ENCODE data around the gene ANGEL1. TPM values are rescaled to one million over a fixed set of nuclear protein-coding genes. Genes with fewer than 3 reads are reported as not detected.

ANGEL1 gene
- total and polyA plus RNA-seq, 9 of the 15 experiments (the other 6 are each of a cell fraction or from before 2014, with no cell fraction given): 2.1 to 22.2 (median 7.3) TPM

DNA sequence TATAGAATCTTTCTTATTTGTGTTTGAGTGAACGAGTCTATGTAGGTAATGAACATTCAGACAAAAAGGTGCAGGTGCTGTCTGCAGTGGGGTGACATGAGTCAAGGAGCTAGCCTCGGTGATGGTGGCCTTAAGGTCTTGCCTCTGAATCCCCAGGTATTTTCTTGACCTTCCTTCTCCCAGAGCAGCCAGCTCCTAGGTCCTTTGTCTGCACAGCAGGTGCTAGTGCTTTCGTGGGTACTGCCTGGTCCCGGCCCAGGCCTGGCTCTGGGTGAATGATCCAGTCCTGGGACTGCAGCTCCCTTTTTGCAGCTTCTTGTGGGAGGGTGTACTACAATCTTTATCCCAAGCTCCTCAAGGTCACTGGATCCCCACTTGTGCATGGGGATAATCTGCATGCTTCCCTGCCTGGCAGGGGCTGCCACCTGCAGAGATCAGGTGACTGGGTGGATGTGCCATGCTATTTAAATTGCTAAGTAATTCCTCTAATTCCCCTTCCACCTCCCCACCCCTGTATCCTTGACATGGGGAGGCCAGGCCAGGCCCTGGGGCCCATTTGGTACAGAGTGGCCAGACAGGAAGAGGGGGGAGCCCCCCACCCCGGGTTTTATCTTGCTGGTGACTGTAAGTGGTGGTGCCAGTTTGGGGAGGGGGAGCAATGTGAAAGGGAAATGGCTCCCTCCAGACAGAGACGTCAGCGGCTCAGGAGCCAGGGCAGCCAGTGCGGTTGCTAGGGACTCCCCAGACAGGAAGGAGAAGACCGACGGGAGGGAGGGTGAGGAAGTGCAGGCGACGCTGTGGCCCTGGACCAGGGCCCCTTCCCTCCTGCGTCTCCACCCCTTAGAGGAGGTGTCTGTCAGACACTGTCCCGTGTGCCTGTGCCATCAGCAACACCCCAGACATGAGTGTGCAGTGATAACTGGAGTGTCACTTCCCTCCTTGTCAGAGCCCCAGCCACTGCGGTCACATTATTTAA lies 44.7 kb downstream of the ANGEL1 start:
- CTCF ChIA-PET (ENCODE audit: low intra/inter-chr PET ratio): no interaction called here
- in situ Hi-C loops (cut with MboI): no loop called here
- BruUV-seq (replicated peaks): no TSS peak
- ATAC-seq: peak; percentile 75
- H3K9me3 ChIP-seq (replicated peaks; ENCODE audit: control insufficient read depth, insufficient read depth, low read depth, low read length): no peaks in the 10 kb centered on the region
- H3K4me2 ChIP-seq (ENCODE audit: insufficient read depth, low read length): no peak overlapping the region; the same call in 1 of the 2 replicates
- H3K27ac ChIP-seq (ENCODE audit: extremely low read depth, low read depth, low read length): no peak overlapping the region
- DNase-seq (ENCODE audit: extremely low read depth in 1 of 4, low spot score in 3 of 4): peak; percentile 57 to 75 (median 64)
- POLR2A ChIA-PET: interaction anchor here (0.5 kb wide), 1 partner anchor 30 kb away, joined by 3 read pairs; no protein-coding TSS in a partner anchor
- H3K79me2 ChIP-seq (ENCODE audit: control insufficient read depth, insufficient read depth, low read length): no peaks in the 10 kb centered on the region
- peak overlapping the region; percentile 51; the same call in 1 of the 2 replicates for H2AFZ ChIP-seq (ENCODE audit: low read depth, low read length)
- no peak overlapping the region for H3K4me3 ChIP-seq
- H3K9me1 ChIP-seq (ENCODE audit: control insufficient read depth, insufficient read depth, low read length): no peaks in the 10 kb centered on the region
- no peaks in the 10 kb centered on the region for H4K20me1 ChIP-seq (replicated peaks; ENCODE audit: control insufficient read depth, insufficient read depth, low read length)
- WGBS (ENCODE audit: insufficient coverage, low coverage, missing lambda C conversion rate): 28% methylated on average over 8 of the region's 15 CpGs
- H3K4me1 ChIP-seq (replicated peaks in 1 of 2; ENCODE audit: control insufficient read depth in 2 of 2, insufficient read depth in 2 of 2, low read length in 2 of 2): peaks cover 23 to 28% of the 10 kb centered on the region in 2 experiments
- peak; percentile 91 for FAIRE-seq
- peaks cover 0 to 1% of the 10 kb centered on the region in 2 experiments; a peak in 2 of 5 replicates for H3K27me3 ChIP-seq (ENCODE audit: control insufficient read depth in 2 of 2, insufficient read depth in 2 of 2, low read length in 2 of 2)
- H3K36me3 ChIP-seq (ENCODE audit: control insufficient read depth, insufficient read depth, low read length): no peaks in the 10 kb centered on the region
- intact Hi-C loops (cut with micrococcal nuclease): no loop called here
- no peak overlapping the region; a peak in 1 of 4 replicates for H3K9ac ChIP-seq (ENCODE audit: insufficient read depth in 1 of 2, low read depth in 2 of 2, low read length in 2 of 2)
- TF ChIP-seq SRSF3 (IDR thresholded peaks at IDR 0.05; ENCODE audit: insufficient read depth, low read length): no peak
- TF ChIP-seq CBX1 (IDR thresholded peaks at IDR 0.05; ENCODE audit: low read depth): no peak
- TF ChIP-seq ZFPM2 (CRISPR knock-in tag; IDR thresholded peaks at IDR 0.05): no peak
- TF ChIP-seq ZKSCAN3 (CRISPR knock-in tag; IDR thresholded peaks at IDR 0.05): no peak
- TF ChIP-seq, protein P1, sequence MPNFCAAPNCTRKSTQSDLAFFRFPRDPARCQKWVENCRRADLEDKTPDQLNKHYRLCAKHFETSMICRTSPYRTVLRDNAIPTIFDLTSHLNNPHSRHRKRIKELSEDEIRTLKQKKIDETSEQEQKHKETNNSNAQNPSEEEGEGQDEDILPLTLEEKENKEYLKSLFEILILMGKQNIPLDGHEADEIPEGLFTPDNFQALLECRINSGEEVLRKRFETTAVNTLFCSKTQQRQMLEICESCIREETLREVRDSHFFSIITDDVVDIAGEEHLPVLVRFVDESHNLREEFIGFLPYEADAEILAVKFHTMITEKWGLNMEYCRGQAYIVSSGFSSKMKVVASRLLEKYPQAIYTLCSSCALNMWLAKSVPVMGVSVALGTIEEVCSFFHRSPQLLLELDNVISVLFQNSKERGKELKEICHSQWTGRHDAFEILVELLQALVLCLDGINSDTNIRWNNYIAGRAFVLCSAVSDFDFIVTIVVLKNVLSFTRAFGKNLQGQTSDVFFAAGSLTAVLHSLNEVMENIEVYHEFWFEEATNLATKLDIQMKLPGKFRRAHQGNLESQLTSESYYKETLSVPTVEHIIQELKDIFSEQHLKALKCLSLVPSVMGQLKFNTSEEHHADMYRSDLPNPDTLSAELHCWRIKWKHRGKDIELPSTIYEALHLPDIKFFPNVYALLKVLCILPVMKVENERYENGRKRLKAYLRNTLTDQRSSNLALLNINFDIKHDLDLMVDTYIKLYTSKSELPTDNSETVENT (CRISPR knock-in tag; IDR thresholded peaks at IDR 0.05): no peak
- TF ChIP-seq, protein P2, sequence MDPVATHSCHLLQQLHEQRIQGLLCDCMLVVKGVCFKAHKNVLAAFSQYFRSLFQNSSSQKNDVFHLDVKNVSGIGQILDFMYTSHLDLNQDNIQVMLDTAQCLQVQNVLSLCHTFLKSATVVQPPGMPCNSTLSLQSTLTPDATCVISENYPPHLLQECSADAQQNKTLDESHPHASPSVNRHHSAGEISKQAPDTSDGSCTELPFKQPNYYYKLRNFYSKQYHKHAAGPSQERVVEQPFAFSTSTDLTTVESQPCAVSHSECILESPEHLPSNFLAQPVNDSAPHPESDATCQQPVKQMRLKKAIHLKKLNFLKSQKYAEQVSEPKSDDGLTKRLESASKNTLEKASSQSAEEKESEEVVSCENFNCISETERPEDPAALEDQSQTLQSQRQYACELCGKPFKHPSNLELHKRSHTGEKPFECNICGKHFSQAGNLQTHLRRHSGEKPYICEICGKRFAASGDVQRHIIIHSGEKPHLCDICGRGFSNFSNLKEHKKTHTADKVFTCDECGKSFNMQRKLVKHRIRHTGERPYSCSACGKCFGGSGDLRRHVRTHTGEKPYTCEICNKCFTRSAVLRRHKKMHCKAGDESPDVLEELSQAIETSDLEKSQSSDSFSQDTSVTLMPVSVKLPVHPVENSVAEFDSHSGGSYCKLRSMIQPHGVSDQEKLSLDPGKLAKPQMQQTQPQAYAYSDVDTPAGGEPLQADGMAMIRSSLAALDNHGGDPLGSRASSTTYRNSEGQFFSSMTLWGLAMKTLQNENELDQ (CRISPR knock-in tag; IDR thresholded peaks at IDR 0.05; ENCODE audit: borderline replicate concordance): no peak
- TF ChIP-seq, protein P3, sequence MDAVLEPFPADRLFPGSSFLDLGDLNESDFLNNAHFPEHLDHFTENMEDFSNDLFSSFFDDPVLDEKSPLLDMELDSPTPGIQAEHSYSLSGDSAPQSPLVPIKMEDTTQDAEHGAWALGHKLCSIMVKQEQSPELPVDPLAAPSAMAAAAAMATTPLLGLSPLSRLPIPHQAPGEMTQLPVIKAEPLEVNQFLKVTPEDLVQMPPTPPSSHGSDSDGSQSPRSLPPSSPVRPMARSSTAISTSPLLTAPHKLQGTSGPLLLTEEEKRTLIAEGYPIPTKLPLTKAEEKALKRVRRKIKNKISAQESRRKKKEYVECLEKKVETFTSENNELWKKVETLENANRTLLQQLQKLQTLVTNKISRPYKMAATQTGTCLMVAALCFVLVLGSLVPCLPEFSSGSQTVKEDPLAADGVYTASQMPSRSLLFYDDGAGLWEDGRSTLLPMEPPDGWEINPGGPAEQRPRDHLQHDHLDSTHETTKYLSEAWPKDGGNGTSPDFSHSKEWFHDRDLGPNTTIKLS (IDR thresholded peaks at IDR 0.05; ENCODE audit: borderline replicate concordance, low read depth): no peak
- no peak for TF ChIP-seq ETS2 (tag; IDR thresholded peaks at IDR 0.05; ENCODE audit: borderline replicate concordance, poor library complexity, severe bottlenecking)
- TF ChIP-seq JUND (IDR thresholded peaks at IDR 0.05; ENCODE audit: borderline replicate concordance, low read depth, low read length): no peak
- no peak for TF ChIP-seq JUND (tag; IDR thresholded peaks at IDR 0.05; ENCODE audit: borderline replicate concordance, low read depth, low read length)
- 0 out of 2 replicates have a peak, but pooled peaks have one; percentile 6 for TF ChIP-seq NFIC (IDR thresholded peaks at IDR 0.05)
- TF ChIP-seq, protein P4, sequence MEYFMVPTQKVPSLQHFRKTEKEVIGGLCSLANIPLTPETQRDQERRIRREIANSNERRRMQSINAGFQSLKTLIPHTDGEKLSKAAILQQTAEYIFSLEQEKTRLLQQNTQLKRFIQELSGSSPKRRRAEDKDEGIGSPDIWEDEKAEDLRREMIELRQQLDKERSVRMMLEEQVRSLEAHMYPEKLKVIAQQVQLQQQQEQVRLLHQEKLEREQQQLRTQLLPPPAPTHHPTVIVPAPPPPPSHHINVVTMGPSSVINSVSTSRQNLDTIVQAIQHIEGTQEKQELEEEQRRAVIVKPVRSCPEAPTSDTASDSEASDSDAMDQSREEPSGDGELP (CRISPR knock-in tag; IDR thresholded peaks at IDR 0.05; ENCODE audit: borderline replicate concordance): 0 out of 2 replicates have a peak, but pooled peaks have one; percentile 18

Data from K562 (cell line).